ENCODE results near the gene SPEF2.
"Not testable (repeated sequence)": the region's sequence is repeated elsewhere in the genome, so short reads cannot be mapped to it uniquely, and the experiment has no call there.

Gene SPEF2

DNA sequence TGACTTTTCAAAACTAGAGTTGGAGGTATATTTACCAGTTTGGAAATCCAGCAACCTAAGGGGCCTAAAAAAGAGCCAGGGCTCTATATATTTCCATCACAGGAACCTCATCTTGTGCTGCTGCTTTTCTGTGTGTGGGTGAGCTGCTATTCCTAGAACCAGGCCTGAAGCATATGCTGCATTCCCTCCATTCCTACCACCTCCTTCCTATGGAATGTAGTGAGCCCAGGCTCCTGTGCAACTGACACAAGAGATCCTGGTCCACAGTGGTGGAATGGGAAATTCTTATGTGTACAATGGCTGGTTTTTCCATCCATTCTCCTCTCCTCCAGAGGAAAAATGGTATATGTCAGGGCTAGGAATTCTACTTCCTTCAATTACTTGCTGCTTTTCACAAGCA lies 39.1 kb downstream of the SPEF2 start:
- DNase-seq, result no peak

GRCh38 chr5:35657877-35658276 lies 40.2 kb downstream of the SPEF2 start:
- no peak for DNase-seq

- no peak for DNase-seq
Observed at GRCh38 chr5:35659556-35659955, 41.9 kb downstream of the SPEF2 start.

DNA sequence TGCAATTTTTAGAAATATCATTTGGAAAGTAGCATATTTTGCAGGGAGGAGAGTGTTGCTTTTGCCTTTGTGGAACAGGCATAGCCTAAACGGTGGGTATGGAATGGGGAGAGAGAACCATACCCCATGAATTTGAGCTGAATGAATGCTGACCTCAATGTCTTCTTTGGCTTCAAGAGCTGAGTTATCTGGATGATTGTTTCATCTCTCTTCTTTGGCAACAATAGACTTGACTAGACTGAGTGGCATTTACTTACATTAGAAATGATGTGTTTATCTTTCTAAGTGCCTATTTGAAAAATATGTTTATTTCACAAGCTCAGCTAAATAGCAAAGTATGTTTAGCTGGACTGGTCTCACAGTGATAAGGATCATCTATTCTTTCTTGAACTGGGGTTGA lies 42.8 kb downstream of the SPEF2 start:
- no peak for DNase-seq

DNA sequence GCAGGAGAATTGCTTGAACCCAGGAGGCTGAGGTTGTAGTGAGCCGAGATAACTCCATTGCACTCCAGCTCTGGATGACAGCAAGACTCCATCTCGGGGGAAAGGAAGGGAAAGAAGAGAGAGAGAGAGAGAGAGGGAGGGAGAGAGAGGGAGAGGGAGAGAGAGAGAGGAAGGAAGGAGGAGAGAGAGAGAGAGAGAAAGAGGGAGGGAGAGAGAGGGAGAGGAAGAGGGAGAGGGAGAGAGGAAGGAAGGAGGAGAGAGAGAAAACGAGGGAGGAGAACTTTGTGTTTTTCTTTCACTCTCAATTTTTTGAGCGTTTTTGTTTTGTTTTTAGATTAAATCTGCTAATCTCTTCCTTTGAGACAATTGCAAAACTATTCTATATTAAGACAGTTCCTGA lies 46.9 kb downstream of the SPEF2 start:
- DNase-seq, result no peak

DNA sequence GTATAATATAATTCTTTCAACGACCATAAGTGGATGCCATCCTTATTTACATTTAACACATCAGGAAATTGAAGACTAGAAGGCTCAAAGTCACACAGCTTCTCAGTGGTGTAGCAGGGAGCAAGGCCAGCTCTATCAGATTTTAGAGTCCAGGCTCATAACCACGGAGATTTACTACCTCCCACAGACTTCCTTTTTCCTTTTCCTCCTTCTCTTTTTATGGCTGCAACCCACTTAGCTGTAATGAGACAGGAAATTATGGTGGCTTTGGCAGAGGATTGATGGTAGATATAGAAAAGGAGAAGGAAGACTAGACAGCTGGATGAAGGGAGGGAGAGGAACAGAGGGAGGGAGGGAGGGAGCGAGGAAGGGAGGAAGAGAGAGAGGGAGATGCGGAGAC lies 47.4 kb downstream of the SPEF2 start:
- no peak for DNase-seq

- no peak for DNase-seq
Observed at GRCh38 chr5:35668319-35668718, 50.7 kb downstream of the SPEF2 start.

- DNase-seq, result no peak
Observed at GRCh38 chr5:35668794-35669193, 51.1 kb downstream of the SPEF2 start.

DNA sequence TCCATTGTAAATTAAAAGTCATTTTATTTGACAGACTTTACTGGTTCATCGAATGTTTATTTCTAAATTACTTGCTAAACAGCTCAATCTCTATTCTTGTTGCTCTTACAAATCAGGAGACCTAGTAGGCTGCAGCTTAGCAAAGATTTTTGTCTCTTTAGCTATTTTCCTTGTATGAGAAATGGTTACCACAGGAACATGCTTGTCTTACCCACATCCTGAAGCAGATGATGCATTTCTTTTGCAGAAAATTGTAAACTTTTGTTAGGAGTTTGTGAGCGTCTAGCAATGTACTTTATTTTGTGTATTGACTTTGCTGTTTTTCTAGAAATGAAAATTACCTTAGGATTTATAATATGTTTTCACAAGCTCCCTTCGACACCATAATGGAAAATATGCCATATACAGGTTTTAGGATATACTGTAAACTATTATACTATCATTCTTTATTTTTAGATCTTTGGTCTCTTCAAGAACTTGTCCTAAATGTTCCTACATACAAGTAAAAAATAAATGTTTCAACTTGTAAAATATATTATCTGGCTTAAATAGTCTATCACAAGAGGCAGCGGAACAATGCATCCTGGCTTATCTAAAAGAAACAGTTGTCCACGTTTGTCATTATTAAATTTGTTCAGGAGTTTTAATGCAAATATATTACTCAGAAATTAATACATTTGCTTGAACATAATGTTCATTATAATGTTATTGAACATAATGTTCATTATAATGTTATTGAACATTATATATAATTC lies 54.1 kb downstream of the SPEF2 start:
- no peak for DNase-seq

DNA sequence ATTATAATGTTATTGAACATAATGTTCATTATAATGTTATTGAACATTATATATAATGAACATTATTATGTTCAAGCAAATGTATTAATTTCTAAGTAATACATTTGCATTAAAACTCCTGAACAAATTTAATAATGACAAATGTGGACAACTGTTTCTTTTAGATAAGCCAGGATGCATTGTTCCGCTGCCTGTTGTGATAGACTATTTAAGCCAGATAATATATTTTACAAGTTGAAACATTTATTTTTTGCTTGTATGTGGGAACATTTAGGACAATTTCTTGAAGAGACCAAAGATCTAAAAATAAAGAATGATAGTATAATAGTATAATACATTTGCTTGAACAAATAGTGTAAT lies 54.6 kb downstream of the SPEF2 start:
- not testable (repeated sequence) for DNase-seq

- no peak for DNase-seq
Observed at GRCh38 chr5:35672995-35673394, 55.3 kb downstream of the SPEF2 start.

GRCh38 chr5:35674049-35674448 lies 56.4 kb downstream of the SPEF2 start:
- DNase-seq, result no peak

GRCh38 chr5:35675392-35675791 lies 57.7 kb downstream of the SPEF2 start:
- no peak for DNase-seq

GRCh38 chr5:35677878-35678277 lies 60.2 kb downstream of the SPEF2 start:
- no peak for DNase-seq

DNA sequence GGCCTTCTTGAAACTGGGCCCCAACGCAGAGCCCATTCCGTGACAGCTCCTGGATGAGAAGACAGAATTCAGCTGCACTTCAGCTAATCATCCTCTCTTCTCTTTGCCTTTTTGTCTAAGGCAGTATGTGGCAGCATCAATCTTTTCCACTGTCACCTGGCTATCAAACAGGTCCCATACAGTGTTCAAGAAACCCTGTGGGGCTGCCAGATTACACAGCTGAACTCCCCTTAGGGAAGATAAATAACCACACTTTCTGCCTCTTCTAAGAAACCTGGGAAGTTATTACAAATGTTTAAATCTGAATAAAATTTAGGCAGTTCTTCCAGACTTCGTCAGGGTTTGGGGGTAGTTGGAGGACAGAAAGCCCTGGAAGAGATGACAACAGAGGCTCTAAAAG lies 61.0 kb downstream of the SPEF2 start:
- DNase-seq, result no peak

DNA sequence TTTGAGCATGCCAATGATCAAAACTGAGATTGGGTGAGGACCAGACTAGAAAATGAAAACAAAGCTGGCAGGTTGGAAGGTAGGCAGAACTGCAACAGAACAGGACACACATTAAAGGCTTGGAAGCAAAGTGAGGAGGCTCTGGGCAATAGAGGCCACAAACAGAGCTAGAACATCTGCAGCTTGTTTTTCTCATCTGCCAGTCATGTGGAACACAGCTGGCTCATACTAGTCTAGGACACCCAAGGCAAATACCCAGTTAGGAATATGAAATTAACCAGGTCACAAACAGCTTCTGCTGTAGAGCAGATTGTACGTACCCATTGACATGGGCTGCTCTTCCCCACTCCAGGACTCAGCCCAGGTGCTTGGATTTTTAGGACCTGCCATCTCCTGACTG lies 61.7 kb downstream of the SPEF2 start:
- no peak for DNase-seq

- DNase-seq, result no peak
Observed at GRCh38 chr5:35681911-35682310, 64.2 kb downstream of the SPEF2 start.

DNA sequence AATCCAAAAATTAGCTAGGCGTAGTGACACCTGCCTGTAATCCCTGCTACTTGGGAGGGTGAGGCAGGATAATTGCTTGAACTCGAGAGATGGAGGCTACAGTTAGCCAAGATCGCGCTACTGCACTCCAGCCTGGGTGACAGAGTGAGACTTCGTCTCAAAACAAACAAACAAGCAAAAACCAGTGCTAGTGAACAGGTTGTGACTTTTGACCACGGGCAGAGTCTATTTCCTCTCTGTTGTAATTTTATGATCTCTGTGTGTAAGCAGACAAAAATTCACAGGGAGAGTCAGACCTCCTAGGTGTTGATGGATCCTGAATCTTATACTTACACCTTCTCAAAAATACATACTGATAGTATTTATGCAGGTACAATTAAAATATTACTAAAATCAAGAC lies 65.8 kb downstream of the SPEF2 start:
- DNase-seq, result no peak

DNA sequence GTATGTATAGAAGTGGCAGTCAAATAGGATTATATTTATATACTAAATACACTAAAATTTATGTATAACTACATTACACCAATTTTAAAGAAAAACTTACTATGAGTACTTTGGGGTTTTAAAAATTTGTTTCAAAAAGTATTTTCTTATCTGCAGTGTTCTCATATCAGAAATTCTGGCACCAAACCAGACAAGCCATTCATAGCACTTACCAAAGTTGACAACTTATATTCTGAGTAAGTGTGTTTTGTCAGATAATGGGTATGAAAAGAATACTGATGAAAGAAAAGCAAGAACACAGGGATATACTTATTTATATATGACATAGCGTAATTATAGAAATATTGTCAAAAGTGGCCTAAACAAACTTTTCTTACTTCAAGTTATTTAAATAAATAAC lies 67.5 kb downstream of the SPEF2 start:
- no peak for DNase-seq

- DNase-seq, result no peak
Observed at GRCh38 chr5:35687961-35688360, 70.3 kb downstream of the SPEF2 start.

GRCh38 chr5:35694481-35694880 lies 76.8 kb downstream of the SPEF2 start:
- DNase-seq, result no peak

DNA sequence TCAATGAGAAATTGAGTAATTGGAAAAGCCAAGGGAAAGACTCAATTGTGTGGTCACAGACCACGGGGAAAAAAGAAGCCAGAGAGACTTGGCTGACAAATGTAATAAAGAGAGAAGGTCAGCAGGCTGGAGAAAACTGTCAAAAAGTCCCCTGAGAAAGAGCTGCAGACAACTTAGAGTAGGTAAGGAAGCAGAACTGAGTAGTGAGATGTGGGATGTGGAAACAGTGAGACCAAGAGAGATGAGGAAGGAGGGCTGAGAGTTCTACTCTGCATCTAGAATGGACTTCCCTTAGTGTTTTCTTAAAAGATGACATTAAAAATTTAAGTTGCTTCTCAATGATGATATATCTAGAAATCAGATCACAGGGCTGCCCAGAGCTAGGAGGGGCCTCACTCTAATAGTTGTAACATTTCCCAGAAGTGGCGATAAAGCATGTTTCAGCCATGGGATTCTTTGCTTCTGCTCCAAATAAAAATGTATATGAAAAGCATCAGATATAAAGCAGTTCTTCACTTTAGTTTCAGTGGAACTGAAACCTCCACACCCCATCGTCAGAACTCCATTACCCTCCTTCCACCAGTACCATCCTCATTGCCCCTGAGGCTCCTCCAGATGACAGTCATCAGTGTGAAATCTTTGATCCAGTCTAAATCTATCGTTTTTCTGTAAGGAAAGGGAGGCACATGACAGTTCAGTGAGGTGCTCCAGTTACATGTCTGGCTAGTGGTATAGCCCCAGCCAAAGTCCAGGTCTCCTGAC lies 80.6 kb downstream of the SPEF2 start:
- no peak for DNase-seq

DNA sequence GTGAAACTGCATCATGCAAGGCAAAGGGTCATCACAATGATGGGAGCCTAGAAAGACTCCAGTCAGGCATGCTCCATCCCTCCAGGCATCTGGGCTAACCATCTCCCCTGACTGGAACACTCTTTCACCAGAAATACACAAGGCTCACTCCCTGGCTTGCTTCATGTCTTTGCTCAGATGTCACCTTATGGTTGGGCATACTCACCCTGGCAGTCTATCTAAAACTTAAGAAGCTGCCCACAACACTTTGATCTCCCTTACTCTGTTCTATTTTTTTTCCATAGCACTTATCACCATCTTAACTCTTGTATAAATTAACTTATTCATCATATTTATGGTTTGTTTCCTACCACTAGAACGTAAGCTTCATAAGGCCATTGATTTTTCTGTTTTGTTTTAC lies 90.0 kb downstream of the SPEF2 start:
- DNase-seq, result no peak

DNA sequence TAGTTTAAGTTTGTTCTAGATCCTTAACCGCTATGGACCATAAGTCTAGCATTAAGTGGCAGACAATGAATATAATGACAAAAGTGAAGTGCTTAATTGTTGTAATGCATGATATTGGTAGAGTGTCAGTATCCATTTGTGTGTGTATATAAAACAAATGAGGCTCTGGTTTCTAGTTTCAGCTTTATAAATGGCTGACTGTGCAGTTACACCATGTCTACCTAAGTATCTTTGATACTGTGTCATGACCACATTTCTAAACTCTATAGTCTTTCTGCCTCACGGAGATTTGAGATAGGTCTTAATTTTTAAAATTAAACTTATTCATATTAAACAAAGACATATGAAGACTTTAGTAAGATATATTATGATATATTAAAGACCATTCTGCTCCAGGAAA lies 92.0 kb downstream of the SPEF2 start:
- no peak for DNase-seq

GRCh38 chr5:35717718-35718117 lies 100.1 kb downstream of the SPEF2 start:
- DNase-seq, result no peak
